HG03457 (cell line): Measurements from ENCODE around the gene RNF41.
A peak's percentile ranks its signal among the peaks of the same experiment; 100 is the strongest.

Source experiments
- ATAC-seq: cut with Tn5 transposase; IDR thresholded peaks from one replicate; pipeline ENCODE4 v1.9.1; 2021; ENCODE audit warnings: moderate number of reproducible peaks; ENCODE audit not compliant: unreplicated experiment

The RNF41 gene

GRCh38 chr12:56244494-56244893 is 22.8 kb upstream of the RNF41 start:
- no peak for ATAC-seq

DNA sequence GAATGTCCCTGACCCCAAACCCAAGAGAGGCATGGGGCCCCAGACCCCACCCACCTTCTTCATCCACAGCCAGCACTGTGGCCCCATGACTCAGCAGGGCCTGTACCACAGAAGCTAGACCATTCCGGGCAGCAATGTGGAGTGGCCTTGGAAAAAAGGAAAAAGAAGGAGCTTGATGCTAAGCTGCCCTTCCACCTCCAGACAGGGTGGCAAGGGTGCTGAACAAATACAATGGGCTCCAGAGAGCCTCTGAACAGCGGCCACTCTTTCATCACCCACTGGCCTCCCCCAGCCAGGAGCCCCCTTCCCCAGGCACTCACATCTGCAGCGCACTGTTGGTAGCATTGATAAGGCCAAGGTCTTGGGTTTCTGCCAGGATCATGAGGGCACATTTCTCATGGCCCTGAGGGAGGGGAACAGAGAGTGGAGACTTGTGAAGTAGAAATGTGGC is 22.0 kb upstream of the RNF41 start:
- no peak for ATAC-seq

DNA sequence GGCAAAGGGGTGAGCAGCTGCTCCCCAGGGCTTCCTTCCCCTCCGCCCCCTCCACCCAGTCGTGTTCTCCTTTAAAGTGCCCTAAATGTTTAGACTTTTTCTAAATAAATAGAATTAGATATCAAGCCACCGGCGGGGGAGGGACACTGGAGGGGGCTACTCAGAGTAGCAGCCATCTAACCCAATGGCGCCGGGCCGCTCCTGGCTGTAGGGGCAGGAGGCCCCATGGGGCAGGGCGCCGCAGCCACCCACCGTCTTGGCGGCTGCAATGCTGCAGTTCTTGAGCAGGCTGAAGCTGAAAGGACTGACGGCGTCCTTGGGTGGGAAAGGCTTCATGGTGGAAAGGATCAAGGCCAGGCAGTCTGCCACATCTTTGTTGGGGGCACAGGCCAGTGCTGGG is 21.3 kb upstream of the RNF41 start:
- no peak for ATAC-seq

GRCh38 chr12:56241424-56242303 is 19.9 kb upstream of the RNF41 start:
- no peak for ATAC-seq

DNA sequence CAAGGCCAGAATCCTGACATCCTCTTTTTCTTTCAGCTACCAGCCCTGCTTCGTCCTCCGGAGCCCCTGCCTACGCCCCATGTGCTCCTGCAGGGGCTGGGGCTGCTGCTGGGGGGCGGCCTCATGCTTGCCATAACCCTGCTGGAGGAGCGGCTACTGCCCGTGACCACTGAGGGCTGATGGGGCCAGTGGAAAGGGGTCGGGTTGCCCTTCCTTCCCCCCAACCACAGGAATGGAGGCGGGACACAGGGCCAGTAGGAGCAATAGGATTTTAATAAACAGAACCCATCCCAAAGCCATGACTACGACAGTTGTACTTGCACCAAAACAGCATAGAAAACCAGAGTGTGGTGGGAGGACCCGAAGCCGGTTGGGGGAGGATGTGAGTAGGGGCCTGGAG is 15.8 kb upstream of the RNF41 start:
- ATAC-seq = no peak

GRCh38 chr12:56236985-56237384 is 15.3 kb upstream of the RNF41 start:
- no peak for ATAC-seq

GRCh38 chr12:56236091-56236490 is 14.4 kb upstream of the RNF41 start:
- no peak for ATAC-seq

DNA sequence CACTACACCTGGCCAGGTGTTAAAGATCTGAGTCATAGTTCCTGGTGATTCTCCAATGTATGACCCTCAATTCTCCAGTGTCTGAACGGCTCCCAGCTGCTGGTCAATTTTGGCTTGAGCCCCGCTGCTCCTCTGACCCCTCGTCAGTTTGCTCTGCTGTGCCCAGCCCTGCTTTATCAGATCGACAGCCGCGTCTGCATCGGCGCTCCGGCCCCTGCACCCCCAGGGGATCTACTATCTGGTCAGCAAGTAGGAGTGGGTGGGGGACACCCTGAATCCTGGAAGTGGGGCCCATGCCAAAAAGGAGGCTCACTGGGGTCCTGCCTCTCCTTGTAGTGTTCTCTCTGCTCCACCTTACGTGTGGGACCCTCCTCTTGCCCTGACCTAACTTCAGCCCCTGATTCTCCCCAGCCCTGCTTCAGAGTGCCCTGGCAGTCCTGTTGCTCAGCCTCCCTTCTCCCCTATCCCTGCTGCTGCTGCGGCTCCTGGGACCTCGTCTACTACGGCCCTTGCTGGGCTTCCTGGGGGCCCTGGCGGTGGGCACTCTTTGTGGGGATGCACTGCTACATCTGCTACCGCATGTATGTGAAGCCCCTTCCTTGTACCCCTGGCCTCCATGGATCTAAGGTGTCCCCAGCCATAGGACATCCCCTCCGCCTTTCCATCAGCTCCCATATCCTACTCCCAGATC is 13.2 kb upstream of the RNF41 start:
- no peak for ATAC-seq

- no peak for ATAC-seq
Observed at GRCh38 chr12:56231184-56231582, 9.5 kb upstream of the RNF41 start.

DNA sequence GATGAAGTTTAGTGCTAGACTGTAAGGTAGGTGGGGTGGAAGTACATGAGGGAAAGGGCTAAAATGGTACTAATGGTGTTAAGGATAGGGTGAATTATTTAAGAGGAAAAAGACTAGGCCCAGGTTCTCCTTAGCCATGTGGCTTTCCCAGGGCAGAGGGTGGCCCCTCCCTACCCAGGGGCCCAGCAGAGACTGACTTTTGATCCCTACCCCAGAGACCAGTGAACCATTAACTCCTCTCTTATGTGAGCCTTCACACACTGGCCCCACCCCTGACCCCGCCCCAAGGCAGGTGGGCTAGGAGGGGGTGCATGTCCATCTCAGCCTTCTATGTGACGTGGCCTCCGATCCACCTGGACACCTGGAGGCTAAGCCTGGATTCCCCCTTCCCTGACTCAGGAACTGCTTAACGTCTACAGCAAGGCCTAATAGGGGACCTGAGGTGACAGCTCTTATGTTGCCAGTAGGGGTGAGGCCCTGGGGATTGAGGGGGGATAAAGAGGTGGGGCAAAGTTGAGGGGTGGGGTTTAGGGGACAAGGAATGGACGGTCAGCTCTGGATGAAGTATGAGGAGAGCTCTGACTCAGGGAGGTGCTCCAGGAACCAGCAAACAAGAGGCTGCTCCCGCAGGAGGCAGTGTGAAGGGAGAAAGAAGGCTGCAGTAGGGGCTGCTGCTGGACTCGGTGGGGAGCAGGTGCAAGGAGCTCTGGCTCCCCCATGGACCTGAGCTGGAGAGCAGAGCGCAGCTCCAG is 8.9 kb upstream of the RNF41 start:
- ATAC-seq = no peak

DNA sequence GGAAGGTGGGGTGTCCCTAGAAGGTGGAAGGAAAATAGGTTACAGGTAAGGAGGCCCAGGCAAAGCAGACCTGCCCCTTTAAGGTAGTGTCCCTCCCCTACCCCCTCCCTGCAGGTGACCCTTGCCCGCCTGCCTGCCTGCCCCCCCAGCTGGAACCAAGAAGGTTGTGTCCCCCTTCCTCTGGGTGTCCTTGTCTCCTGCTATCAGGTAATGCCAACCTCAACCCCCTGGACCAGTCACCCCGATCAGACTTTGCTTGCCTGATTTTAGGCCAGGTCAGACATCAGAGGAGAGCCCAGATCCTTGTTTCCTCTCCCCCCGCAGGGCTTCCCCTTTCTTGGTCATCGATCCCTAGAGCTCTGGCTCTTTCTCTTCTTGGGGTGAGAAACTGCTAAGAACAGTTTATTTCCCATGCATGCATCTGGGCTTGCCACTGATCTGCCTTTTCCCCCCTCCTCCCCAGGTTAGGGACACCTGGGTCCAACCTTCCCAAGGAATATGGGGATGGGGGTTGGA is 8.3 kb upstream of the RNF41 start, which contains the start of gene SLC39A5:
SLC39A5 (plus strand) TSS at position 136 of the 516 bp plus-strand sequence. CDS start 1,224 bp downstream, outside the sequence.
- ATAC-seq = no peak

DNA sequence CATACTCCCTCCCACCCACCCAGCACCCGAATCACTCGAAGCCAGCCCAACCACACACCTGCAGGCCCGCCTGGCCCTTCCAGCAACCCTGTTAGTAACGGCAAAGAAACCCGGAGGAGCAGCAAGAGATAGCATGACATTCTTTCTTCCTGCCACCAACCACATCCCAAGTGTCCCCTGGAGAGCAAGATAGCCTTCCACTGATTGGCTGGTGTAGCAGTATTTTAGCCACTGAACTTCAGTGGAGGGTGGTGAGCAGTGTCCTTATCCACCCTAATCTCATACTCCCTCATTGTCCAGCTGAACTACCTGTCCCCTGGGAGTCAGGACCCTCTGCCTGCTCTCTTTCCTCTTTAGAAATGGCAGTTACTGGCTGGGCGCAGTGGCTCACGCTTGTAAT is 7.4 kb upstream of the RNF41 start:
- no peak for ATAC-seq

DNA sequence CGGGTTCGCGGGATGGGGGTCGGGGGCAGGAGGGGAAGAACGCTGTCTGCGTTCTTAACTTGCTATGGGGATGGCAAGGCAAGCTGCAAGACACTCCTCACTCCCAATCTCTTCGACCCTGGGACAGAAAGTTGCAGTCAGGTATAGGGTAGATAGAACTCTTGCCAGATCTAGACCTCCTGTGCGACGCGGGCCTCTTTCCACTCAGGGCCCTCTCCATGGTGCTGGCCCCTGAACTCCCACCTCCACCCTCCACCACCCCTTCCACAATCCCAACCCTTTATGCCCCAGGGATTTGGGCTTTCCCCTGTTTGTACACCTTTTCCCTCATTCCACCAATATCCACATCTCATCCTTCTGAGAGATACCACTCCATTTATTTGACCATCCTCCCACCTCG is 3.2 kb upstream of the RNF41 start:
- no peak for ATAC-seq

- ATAC-seq = peak; percentile 58
Observed at GRCh38 chr12:56224102-56224701, 2.5 kb upstream of the RNF41 start, which contains the start of gene NABP2. Gene NABP2, plus strand, starts transcription at chr12:56224342. Its CDS starts 515 bp downstream, at chr12:56224857.

DNA sequence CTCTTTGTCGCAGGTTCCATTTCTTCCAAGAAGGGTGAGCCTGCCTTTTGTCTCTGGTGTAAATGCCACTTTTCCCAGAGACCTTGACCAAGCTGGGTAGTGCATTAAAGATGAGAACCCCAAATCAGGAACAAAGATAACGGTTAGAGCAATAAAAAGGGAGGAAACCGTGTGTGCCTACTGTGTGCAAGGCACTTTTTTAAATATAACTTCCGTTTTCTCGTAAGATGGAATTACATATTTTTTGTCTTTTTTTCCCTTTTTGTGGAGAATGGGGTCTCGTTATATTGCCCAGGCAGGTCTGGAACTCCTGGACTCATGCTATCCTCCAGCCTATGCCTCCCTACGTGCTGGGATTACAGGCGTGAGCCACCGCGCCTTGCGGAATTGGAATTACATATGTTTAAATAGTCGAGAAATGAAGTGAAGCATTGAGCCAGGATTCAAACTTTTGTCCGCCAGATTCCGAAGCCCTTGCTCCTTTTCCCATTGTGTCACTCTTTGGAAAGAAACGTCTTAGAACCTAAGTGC is 1.9 kb upstream of the RNF41 start:
- ATAC-seq = no peak

GRCh38 chr12:56222531-56222895 is 791 bp upstream of the RNF41 start:
- ATAC-seq = no peak

- peak; percentile 18 for ATAC-seq
Observed at GRCh38 chr12:56221232-56221756, 428 bp downstream of the RNF41 start.

DNA sequence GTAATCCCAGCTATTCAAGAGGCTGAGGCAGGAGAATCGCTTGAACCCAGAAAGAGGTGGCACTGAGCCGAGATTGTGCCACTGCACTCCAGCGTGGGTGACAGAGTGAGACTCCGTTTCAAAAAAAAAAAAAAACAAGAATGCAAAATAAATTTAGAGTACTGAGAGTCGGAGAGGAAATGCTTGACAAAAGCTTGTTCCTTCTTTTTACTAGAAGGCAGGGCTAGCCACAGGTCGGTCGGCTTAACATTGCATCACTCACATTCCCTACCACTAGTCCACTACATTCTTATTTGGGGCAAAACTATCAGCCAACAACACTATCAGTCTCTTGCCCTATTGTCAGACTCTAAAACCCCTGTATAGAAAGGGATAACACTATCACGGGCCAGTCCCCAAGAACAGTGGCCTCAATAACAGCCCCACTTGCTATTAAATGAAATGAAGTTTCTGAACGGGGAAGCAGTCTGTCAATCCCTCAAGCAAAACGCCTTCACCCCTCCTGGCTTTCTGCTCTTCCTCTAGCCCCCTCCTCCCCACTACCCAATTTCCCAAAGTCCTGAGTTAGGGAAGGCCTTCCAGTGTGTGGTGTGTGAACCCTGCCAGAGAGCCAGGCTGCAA is 1.0 kb downstream of the RNF41 start:
- ATAC-seq = no peak

DNA sequence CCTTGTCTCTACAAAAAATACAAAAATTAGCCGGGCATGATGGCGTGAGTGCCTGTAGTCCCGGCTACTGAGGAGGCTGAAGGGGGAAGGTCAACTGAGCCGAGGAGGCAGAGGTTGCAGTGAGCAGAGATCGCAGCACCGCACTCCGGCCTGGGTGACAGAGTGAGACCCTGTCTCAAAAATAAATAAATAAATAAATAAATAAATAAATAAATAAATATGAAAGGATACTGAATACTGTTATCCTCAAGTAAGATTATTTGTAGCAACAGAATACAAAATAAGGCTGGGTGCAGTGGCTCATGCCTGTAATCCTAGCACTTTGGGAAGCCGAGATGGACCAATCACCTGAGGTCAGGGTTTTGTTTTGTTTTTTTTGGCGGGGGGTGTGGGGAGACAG is 1.9 kb downstream of the RNF41 start:
- ATAC-seq = no peak

- no peak for ATAC-seq
Observed at GRCh38 chr12:56216461-56216860, 5.3 kb downstream of the RNF41 start.
